Measurements from ENCODE around the gene NDUFAF7.

- TF ChIP-seq CTCF (IDR thresholded peaks at IDR 0.05; ENCODE audit: low read length) (no peak), EZH2 (IDR thresholded peaks at IDR 0.05; ENCODE audit: borderline replicate concordance, low read length) (no peak)
Measured at GRCh38 chr2:37295469-37296073, 64.1 kb downstream of the NDUFAF7 start.
